ENCODE data around the gene C4orf51. TPM values are rescaled to one million over a fixed set of nuclear protein-coding genes. Genes with fewer than 3 reads are reported as not detected.
"Not testable (repeated sequence)": the region's sequence is repeated elsewhere in the genome, so short reads cannot be mapped to it uniquely, and the experiment has no call there.

Gene C4orf51
- total RNA-seq, 1 donor from 2014 or later: not detected

GRCh38 chr4:145679520-145679919 is 426 bp upstream of the C4orf51 start:
- Mint-ChIP-seq H3K27ac (ENCODE audit: unreplicated experiment) (no peak overlapping the region), H3K4me1 (peaks cover 10% of the 10 kb centered on the region), H3K27me3 (ENCODE audit: low read depth) (no peaks in the 10 kb centered on the region), H3K36me3 (ENCODE audit: low read depth) (peaks cover 6% of the 10 kb centered on the region), H3K4me3 (no peak overlapping the region), H3K9me3 (peaks cover 6% of the 10 kb centered on the region)
- TF ChIP-seq CTCF (conservative IDR thresholded peaks at IDR 0.05): no peak
- no peak for DNase-seq (ENCODE audit: low read depth, low spot score)

GRCh38 chr4:145680902-145681301 is 956 bp downstream of the C4orf51 start:
- no peak overlapping the region for H3K27ac Mint-ChIP-seq (ENCODE audit: unreplicated experiment)
- no peaks in the 10 kb centered on the region for H3K27me3 Mint-ChIP-seq (ENCODE audit: low read depth)
- H3K9me3 Mint-ChIP-seq: peaks cover 6% of the 10 kb centered on the region
- peaks cover 10% of the 10 kb centered on the region for H3K4me1 Mint-ChIP-seq
- no peak overlapping the region for H3K4me3 Mint-ChIP-seq
- TF ChIP-seq CTCF (conservative IDR thresholded peaks at IDR 0.05): no peak
- H3K36me3 Mint-ChIP-seq (ENCODE audit: low read depth): peaks cover 6% of the 10 kb centered on the region
- DNase-seq (ENCODE audit: low read depth, low spot score): no peak

GRCh38 chr4:145681518-145681917 is 1.6 kb downstream of the C4orf51 start:
- no peak overlapping the region for H3K27ac Mint-ChIP-seq (ENCODE audit: unreplicated experiment)
- peaks cover 10% of the 10 kb centered on the region for H3K4me1 Mint-ChIP-seq
- no peak for TF ChIP-seq CTCF (conservative IDR thresholded peaks at IDR 0.05)

GRCh38 chr4:145681956-145682355 is 2.0 kb downstream of the C4orf51 start:
- H3K36me3 Mint-ChIP-seq (ENCODE audit: low read depth): peaks cover 6% of the 10 kb centered on the region
- no peak for DNase-seq (ENCODE audit: low read depth, low spot score)
- H3K27ac Mint-ChIP-seq (ENCODE audit: unreplicated experiment): no peak overlapping the region
- TF ChIP-seq CTCF (conservative IDR thresholded peaks at IDR 0.05): no peak
- H3K4me3 Mint-ChIP-seq: no peak overlapping the region
- H3K9me3 Mint-ChIP-seq: peaks cover 6% of the 10 kb centered on the region
- no peaks in the 10 kb centered on the region for H3K27me3 Mint-ChIP-seq (ENCODE audit: low read depth)
- H3K4me1 Mint-ChIP-seq: peaks cover 10% of the 10 kb centered on the region

More at GRCh38 chr4:145681518-145681917, 1.6 kb downstream of the C4orf51 start:
- H3K36me3 Mint-ChIP-seq (ENCODE audit: low read depth): peaks cover 6% of the 10 kb centered on the region
- no peak overlapping the region for H3K4me3 Mint-ChIP-seq
- H3K27me3 Mint-ChIP-seq (ENCODE audit: low read depth): no peaks in the 10 kb centered on the region
- H3K9me3 Mint-ChIP-seq: peaks cover 6% of the 10 kb centered on the region
- no peak for DNase-seq (ENCODE audit: low read depth, low spot score)

GRCh38 chr4:145686991-145687390 is 7.0 kb downstream of the C4orf51 start:
- no peak for TF ChIP-seq CTCF (conservative IDR thresholded peaks at IDR 0.05)
- H3K27me3 Mint-ChIP-seq (ENCODE audit: low read depth): no peaks in the 10 kb centered on the region
- no peaks in the 10 kb centered on the region for H3K36me3 Mint-ChIP-seq (ENCODE audit: low read depth)
- no peaks in the 10 kb centered on the region for H3K4me1 Mint-ChIP-seq
- H3K9me3 Mint-ChIP-seq: peaks cover 2% of the 10 kb centered on the region
- H3K27ac Mint-ChIP-seq (ENCODE audit: unreplicated experiment): no peak overlapping the region
- no peak for DNase-seq (ENCODE audit: low read depth, low spot score)
- no peak overlapping the region for H3K4me3 Mint-ChIP-seq

- no peak for TF ChIP-seq CTCF (conservative IDR thresholded peaks at IDR 0.05)
- peaks cover 5% of the 10 kb centered on the region for H3K36me3 Mint-ChIP-seq (ENCODE audit: low read depth)
- no peak overlapping the region for H3K4me3 Mint-ChIP-seq
- no peaks in the 10 kb centered on the region for H3K27me3 Mint-ChIP-seq (ENCODE audit: low read depth)
- no peaks in the 10 kb centered on the region for H3K4me1 Mint-ChIP-seq
- no peak overlapping the region for H3K27ac Mint-ChIP-seq (ENCODE audit: unreplicated experiment)
- H3K9me3 Mint-ChIP-seq: peaks cover 8% of the 10 kb centered on the region
- DNase-seq (ENCODE audit: low read depth, low spot score): no peak
These were observed 10.7 kb downstream of the C4orf51 start for GRCh38 chr4:145690610-145691009.

GRCh38 chr4:145691416-145691815 is 11.5 kb downstream of the C4orf51 start:
- not testable (repeated sequence) for H3K27ac Mint-ChIP-seq (ENCODE audit: unreplicated experiment); H3K36me3 Mint-ChIP-seq (ENCODE audit: low read depth); H3K9me3 Mint-ChIP-seq; DNase-seq (ENCODE audit: low read depth, low spot score); H3K4me3 Mint-ChIP-seq; H3K4me1 Mint-ChIP-seq; H3K27me3 Mint-ChIP-seq (ENCODE audit: low read depth)

Data from neural crest cell (in vitro differentiated cells).